ENCODE data around the gene LTBR. TPM values are rescaled to one million over a fixed set of nuclear protein-coding genes. Genes with fewer than 3 reads are reported as not detected.

LTBR gene
- total and polyA plus RNA-seq, 10 of the 15 experiments (the other 5 are each of a cell fraction or from before 2014, with no cell fraction given): 0.24 to 0.44 TPM; not detected in 8

- Histone ChIP-seq H3K79me2 (ENCODE audit: control insufficient read depth, insufficient read depth, low read length) (peaks cover 58% of the 10 kb centered on the region), H3K27ac (ENCODE audit: control insufficient read depth, insufficient read depth) (peak overlapping the region; percentile 88), H2AFZ (ENCODE audit: control insufficient read depth, low read depth, low read length) (no peak overlapping the region), H3K9me3 (replicated peaks; ENCODE audit: control insufficient read depth, insufficient read depth, low read length) (no peaks in the 10 kb centered on the region), H3K4me3 (peak overlapping the region; percentile 97), H3K4me1 (ENCODE audit: control insufficient read depth, insufficient read depth, low read length) (peaks cover 44% of the 10 kb centered on the region), H3K27me3 (replicated peaks in 1 of 2; ENCODE audit: control insufficient read depth in 2 of 2, insufficient read depth in 2 of 2, low read length in 1 of 2) (no peaks in the 10 kb centered on the region), H3K9ac (ENCODE audit: control insufficient read depth, insufficient read depth, low read length) (peak overlapping the region; percentile 90), H3K36me3 (ENCODE audit: control insufficient read depth in 2 of 2, insufficient read depth in 2 of 2, low read length in 1 of 2) (no peaks in the 10 kb centered on the region), H4K20me1 (ENCODE audit: control insufficient read depth, insufficient read depth) (no peaks in the 10 kb centered on the region), H3K4me2 (ENCODE audit: control insufficient read depth, insufficient read depth) (peak overlapping the region; percentile 79)
- no TSS peak for BruUV-seq (replicated peaks)
- ChIA-PET RAD21 (ENCODE audit: unreplicated experiment) (interaction anchor here (1.4 to 3.7 kb wide), 10 partner anchors 10 to 125 kb away, joined by 3 to 21 read pairs (median 10); no protein-coding TSS in a partner anchor), CTCF (interaction anchor here (0.9 to 7.9 kb wide), 11 partner anchors 13 to 196 kb away, joined by 3 to 53 read pairs (median 8); no protein-coding TSS in a partner anchor), POLR2A (interaction anchor here (0.8 to 2.6 kb wide), 8 partner anchors 10 to 197 kb away, joined by 3 to 14 read pairs (median 6); partner anchors contain the start of genes CD27 and VAMP1), SMC1A (ENCODE audit: uncharacterized antibody, unreplicated experiment) (interaction anchor here (0.6 to 4.2 kb wide), 9 partner anchors 10 to 125 kb away, joined by 3 to 19 read pairs (median 4); no protein-coding TSS in a partner anchor)
- 16% methylated on average over 9 of the region's 9 CpGs for whole genome bisulfite sequencing (ENCODE audit: insufficient coverage, insufficient replicate concordance, low lambda C conversion rate, missing lambda C conversion rate)
- ATAC-seq: 0 out of 3 replicates have a peak, but pooled peaks have one; percentile 3
- no peak for FAIRE-seq
- in situ Hi-C loops (cut with MboI): no loop called here
- intact Hi-C loops (cut with micrococcal nuclease; ENCODE audit: unreplicated experiment): no loop called here
- no peak for DNase-seq (ENCODE audit: low read depth, low spot score)
- TF ChIP-seq, protein P1, sequence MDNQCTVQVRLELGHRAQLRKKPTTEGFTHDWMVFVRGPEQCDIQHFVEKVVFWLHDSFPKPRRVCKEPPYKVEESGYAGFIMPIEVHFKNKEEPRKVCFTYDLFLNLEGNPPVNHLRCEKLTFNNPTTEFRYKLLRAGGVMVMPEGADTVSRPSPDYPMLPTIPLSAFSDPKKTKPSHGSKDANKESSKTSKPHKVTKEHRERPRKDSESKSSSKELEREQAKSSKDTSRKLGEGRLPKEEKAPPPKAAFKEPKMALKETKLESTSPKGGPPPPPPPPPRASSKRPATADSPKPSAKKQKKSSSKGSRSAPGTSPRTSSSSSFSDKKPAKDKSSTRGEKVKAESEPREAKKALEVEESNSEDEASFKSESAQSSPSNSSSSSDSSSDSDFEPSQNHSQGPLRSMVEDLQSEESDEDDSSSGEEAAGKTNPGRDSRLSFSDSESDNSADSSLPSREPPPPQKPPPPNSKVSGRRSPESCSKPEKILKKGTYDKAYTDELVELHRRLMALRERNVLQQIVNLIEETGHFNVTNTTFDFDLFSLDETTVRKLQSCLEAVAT (IDR thresholded peaks at IDR 0.05): 0 out of 2 replicates have a peak, but pooled peaks have one; percentile 30
- TF ChIP-seq MEF2B (IDR thresholded peaks at IDR 0.05; ENCODE audit: partially characterized antibody, poor library complexity, severe bottlenecking): no peak
- peak; percentile 83 for TF ChIP-seq HDGF (IDR thresholded peaks at IDR 0.05)
- TF ChIP-seq SMAD5 (IDR thresholded peaks at IDR 0.05; ENCODE audit: low read depth): no peak
- no peak for TF ChIP-seq HCFC1 (IDR thresholded peaks at IDR 0.05; ENCODE audit: low read length)
- TF ChIP-seq, protein P2, sequence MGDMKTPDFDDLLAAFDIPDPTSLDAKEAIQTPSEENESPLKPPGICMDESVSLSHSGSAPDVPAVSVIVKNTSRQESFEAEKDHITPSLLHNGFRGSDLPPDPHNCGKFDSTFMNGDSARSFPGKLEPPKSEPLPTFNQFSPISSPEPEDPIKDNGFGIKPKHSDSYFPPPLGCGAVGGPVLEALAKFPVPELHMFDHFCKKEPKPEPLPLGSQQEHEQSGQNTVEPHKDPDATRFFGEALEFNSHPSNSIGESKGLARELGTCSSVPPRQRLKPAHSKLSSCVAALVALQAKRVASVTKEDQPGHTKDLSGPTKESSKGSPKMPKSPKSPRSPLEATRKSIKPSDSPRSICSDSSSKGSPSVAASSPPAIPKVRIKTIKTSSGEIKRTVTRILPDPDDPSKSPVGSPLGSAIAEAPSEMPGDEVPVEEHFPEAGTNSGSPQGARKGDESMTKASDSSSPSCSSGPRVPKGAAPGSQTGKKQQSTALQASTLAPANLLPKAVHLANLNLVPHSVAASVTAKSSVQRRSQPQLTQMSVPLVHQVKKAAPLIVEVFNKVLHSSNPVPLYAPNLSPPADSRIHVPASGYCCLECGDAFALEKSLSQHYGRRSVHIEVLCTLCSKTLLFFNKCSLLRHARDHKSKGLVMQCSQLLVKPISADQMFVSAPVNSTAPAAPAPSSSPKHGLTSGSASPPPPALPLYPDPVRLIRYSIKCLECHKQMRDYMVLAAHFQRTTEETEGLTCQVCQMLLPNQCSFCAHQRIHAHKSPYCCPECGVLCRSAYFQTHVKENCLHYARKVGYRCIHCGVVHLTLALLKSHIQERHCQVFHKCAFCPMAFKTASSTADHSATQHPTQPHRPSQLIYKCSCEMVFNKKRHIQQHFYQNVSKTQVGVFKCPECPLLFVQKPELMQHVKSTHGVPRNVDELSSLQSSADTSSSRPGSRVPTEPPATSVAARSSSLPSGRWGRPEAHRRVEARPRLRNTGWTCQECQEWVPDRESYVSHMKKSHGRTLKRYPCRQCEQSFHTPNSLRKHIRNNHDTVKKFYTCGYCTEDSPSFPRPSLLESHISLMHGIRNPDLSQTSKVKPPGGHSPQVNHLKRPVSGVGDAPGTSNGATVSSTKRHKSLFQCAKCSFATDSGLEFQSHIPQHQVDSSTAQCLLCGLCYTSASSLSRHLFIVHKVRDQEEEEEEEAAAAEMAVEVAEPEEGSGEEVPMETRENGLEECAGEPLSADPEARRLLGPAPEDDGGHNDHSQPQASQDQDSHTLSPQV (IDR thresholded peaks at IDR 0.05): no peak
- TF ChIP-seq ZBED1 (IDR thresholded peaks at IDR 0.05; ENCODE audit: borderline replicate concordance): no peak
- 0 out of 2 replicates have a peak, but pooled peaks have one; percentile 30 for TF ChIP-seq RELB (IDR thresholded peaks at IDR 0.05; ENCODE audit: low read depth)
- TF ChIP-seq, protein P3, sequence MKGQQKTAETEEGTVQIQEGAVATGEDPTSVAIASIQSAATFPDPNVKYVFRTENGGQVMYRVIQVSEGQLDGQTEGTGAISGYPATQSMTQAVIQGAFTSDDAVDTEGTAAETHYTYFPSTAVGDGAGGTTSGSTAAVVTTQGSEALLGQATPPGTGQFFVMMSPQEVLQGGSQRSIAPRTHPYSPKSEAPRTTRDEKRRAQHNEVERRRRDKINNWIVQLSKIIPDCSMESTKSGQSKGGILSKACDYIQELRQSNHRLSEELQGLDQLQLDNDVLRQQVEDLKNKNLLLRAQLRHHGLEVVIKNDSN (IDR thresholded peaks at IDR 0.05; ENCODE audit: borderline replicate concordance, extremely low read length, insufficient read depth, low read depth, low read length): no peak
- TF ChIP-seq RFX5 (IDR thresholded peaks at IDR 0.05; ENCODE audit: low read depth, low read length): no peak
- TF ChIP-seq SREBF2 (IDR thresholded peaks at IDR 0.05; ENCODE audit: low read length): no peak
- no peak for TF ChIP-seq ZNF207 (IDR thresholded peaks at IDR 0.05; ENCODE audit: borderline replicate concordance)
- TF ChIP-seq, protein P4, sequence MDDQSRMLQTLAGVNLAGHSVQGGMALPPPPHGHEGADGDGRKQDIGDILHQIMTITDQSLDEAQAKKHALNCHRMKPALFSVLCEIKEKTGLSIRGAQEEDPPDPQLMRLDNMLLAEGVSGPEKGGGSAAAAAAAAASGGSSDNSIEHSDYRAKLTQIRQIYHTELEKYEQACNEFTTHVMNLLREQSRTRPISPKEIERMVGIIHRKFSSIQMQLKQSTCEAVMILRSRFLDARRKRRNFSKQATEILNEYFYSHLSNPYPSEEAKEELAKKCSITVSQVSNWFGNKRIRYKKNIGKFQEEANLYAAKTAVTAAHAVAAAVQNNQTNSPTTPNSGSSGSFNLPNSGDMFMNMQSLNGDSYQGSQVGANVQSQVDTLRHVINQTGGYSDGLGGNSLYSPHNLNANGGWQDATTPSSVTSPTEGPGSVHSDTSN (IDR thresholded peaks at IDR 0.05; ENCODE audit: insufficient replicate concordance, low read depth, low read length): no peak
- no peak for TF ChIP-seq CREM (IDR thresholded peaks at IDR 0.05; ENCODE audit: low read depth)
Measured at GRCh38 chr12:6340032-6340638, 43.8 kb upstream of the LTBR start.

Measured in GM12878 (cell line).